HepG2 (cell line): ENCODE measurements around the gene FAM219A. TPM values are rescaled to one million over a fixed set of nuclear protein-coding genes. Genes with fewer than 3 reads are reported as not detected.

ENCODE experiments used
- ATAC-seq: fragments of 200-7000 bp; cut with Tn5 transposase; 3 replicates; pipeline ENCODE4 v1.9.1; 2020; ENCODE audit warnings: mild to moderate bottlenecking, moderate library complexity
- BruUV-seq: library from RNA; stranded (reverse); fragments of 400-500 nt; replicated peaks from 2 replicates; lab custom pipeline; 2021; lab: Mats Ljungman, UMichigan
- CTCF ChIA-PET: fragments of 300-600 bp; formaldehyde crosslinking; extraction: SDS; loops from one replicate; lab custom pipeline; 2021; ENCODE audit warnings: low total read pairs, inconsistent platforms, low intra/inter-chr PET ratio; lab: Yijun Ruan, JAX
- POLR2A ChIA-PET: fragments of 350-600 bp; sonication (Branson Sonifier 250); formaldehyde crosslinking; loops from one replicate; lab custom pipeline; 2020; ENCODE audit warnings: antibody characterized with exemption, inconsistent platforms; lab: Yijun Ruan, JAX
- DNase-seq: peaks from one replicate; pipeline ENCODE4 v3.0.0-alpha.2; 2015; ENCODE audit warnings: low spot score
- FAIRE-seq: peaks from 3 replicates; lab custom pipeline; 2011; peaks lifted over from hg19 to GRCh38; lab: Jason Lieb, UNC
- H2AFZ ChIP-seq: one replicate; pipeline ENCODE4 v1.6.1; 2011; ENCODE audit warnings: low read length, inconsistent platforms
- H3K27ac ChIP-seq: fragments of 300-600 bp; 3 replicates; pipeline ENCODE4 v1.8.0; 2011; ENCODE audit warnings: mixed run types, mild to moderate bottlenecking, mixed read lengths, low read length, inconsistent platforms; ENCODE audit not compliant: insufficient read depth; ENCODE audit errors: extremely low read length
- H3K27me3 ChIP-seq, 2 experiments: fragments of 200-600 bp in 1 of 2; 2 replicates in 1 of 2; 3 replicates in 1 of 2; pipeline versions ENCODE4 v1.6.0 to v1.8.0; 2011; ENCODE audit warnings: low read length in 2 of 2, mild to moderate bottlenecking in 2 of 2, moderate library complexity in 2 of 2, inconsistent platforms in 1 of 2; ENCODE audit not compliant: insufficient read depth in 2 of 2, control insufficient read depth in 1 of 2
- H3K36me3 ChIP-seq, 2 experiments: fragments of 200-600 bp in 1 of 2; replicated peaks in 1 of 2; 2 replicates in 1 of 2; 3 replicates in 1 of 2; pipeline versions ENCODE4 v1.5.1 to v1.8.0; 2011; ENCODE audit warnings: low read length in 2 of 2, inconsistent platforms in 1 of 2; ENCODE audit not compliant: insufficient read depth in 2 of 2, control insufficient read depth in 1 of 2
- H3K4me1 ChIP-seq: 2 replicates; pipeline ENCODE4 v1.5.1; 2012; ENCODE audit warnings: low read length, inconsistent platforms; ENCODE audit not compliant: insufficient read depth
- H3K4me2 ChIP-seq: 2 replicates; pipeline ENCODE4 v1.6.0; 2011; ENCODE audit warnings: low read depth, low read length, inconsistent platforms
- H3K4me3 ChIP-seq, 3 experiments: fragments of 200-600 bp in 1 of 3; sonication (generic), shearing (Covaris generic) in 1 of 3; replicated peaks in 1 of 3; 2 replicates each; pipeline ENCODE4 v1.5.1; 2011 to 2016; ENCODE audit warnings: low read length in 3 of 3, inconsistent platforms in 2 of 3, low read depth in 2 of 3, mild to moderate bottlenecking in 2 of 3, control low read depth in 1 of 3, mixed read lengths in 1 of 3; ENCODE audit not compliant: insufficient read depth in 1 of 3
- H3K79me2 ChIP-seq: one replicate; pipeline ENCODE4 v1.6.1; 2011; ENCODE audit warnings: low read length, inconsistent platforms; ENCODE audit not compliant: insufficient read depth
- H3K9ac ChIP-seq: 2 replicates; pipeline ENCODE4 v1.6.0; 2011; ENCODE audit warnings: mild to moderate bottlenecking, low read depth, low read length, inconsistent platforms; ENCODE audit not compliant: insufficient read depth
- H3K9me3 ChIP-seq: 2 replicates; pipeline ENCODE4 v1.5.1; 2012; ENCODE audit warnings: mild to moderate bottlenecking, low read length
- H4K20me1 ChIP-seq: 2 replicates; pipeline ENCODE4 v1.6.0; 2011; ENCODE audit warnings: inconsistent platforms, mild to moderate bottlenecking, low read length, moderate library complexity; ENCODE audit not compliant: insufficient read depth
- ATF3 ChIP-seq: sonication (generic); formaldehyde crosslinking; IDR thresholded peaks from 2 replicates; pipeline ENCODE4 v1.4.0; 2020; ENCODE audit warnings: missing genetic modification reagents
- ATF7 ChIP-seq, 2 experiments: fragments of 450-650 bp in 1 of 2; sonication (generic) in 1 of 2; formaldehyde crosslinking in 1 of 2; IDR thresholded peaks; 2 replicates each; pipeline versions ENCODE4 v1.4.0 to v1.6.1; 2016 to 2020; ENCODE audit warnings: antibody characterized with exemption in 1 of 2, mild to moderate bottlenecking in 1 of 2, missing genetic modification reagents in 1 of 2
- CREB1 ChIP-seq, 2 experiments: fragments of 450-650 bp in 1 of 2; IDR thresholded peaks; 2 replicates each; pipeline ENCODE4 v1.6.1; 2016 to 2017; ENCODE audit warnings: control low read depth in 1 of 2, mild to moderate bottlenecking in 1 of 2, missing compliant biosample characterization in 1 of 2, missing genetic modification characterization in 1 of 2
- IRF2 ChIP-seq: IDR thresholded peaks from 2 replicates; pipeline ENCODE4 v1.6.1; 2018; ENCODE audit warnings: missing genetic modification reagents, missing compliant biosample characterization
- POGZ ChIP-seq: sonication (generic); formaldehyde crosslinking; IDR thresholded peaks from 2 replicates; pipeline ENCODE4 v1.4.0; 2020; ENCODE audit warnings: mild to moderate bottlenecking, missing genetic modification reagents
- SRSF1 ChIP-seq: fragments of 200-400 bp; formaldehyde crosslinking; optimal IDR thresholded peaks from 2 replicates; pipeline ENCODE3; 2017; ENCODE audit warnings: mild to moderate bottlenecking, low read depth, low read length, moderate library complexity
- SSRP1 ChIP-seq: IDR thresholded peaks from 2 replicates; pipeline ENCODE4 v1.6.1; 2016; ENCODE audit warnings: control low read depth
- TFE3 ChIP-seq: IDR thresholded peaks from 2 replicates; pipeline ENCODE4 v1.6.1; 2016
- ZBTB2 ChIP-seq: sonication (generic); formaldehyde crosslinking; IDR thresholded peaks from 2 replicates; pipeline ENCODE4 v1.8.0; 2022; ENCODE audit warnings: low read depth, missing genetic modification reagents
- ZBTB7A ChIP-seq: sonication (generic); formaldehyde crosslinking; IDR thresholded peaks from 2 replicates; pipeline ENCODE4 v1.8.0; 2022; ENCODE audit warnings: mild to moderate bottlenecking, missing genetic modification reagents
- ZFP36L1 ChIP-seq: sonication (generic); formaldehyde crosslinking; IDR thresholded peaks from 2 replicates; pipeline ENCODE4 v1.8.0; 2022; ENCODE audit warnings: mild to moderate bottlenecking, missing genetic modification reagents, moderate library complexity
- ZFP82 ChIP-seq: sonication (generic); formaldehyde crosslinking; IDR thresholded peaks from 2 replicates; pipeline ENCODE4 v1.5.1; 2020; ENCODE audit warnings: mild to moderate bottlenecking, missing genetic modification reagents, borderline replicate concordance
- ZNF292 ChIP-seq: sonication (generic); formaldehyde crosslinking; IDR thresholded peaks from 2 replicates; pipeline ENCODE4 v1.8.1; 2022; ENCODE audit warnings: mild to moderate bottlenecking, low read depth, missing genetic modification reagents, borderline replicate concordance
- ZNF619 ChIP-seq: sonication (generic); formaldehyde crosslinking; IDR thresholded peaks from 2 replicates; pipeline ENCODE4 v1.4.0; 2020; ENCODE audit warnings: mild to moderate bottlenecking, missing genetic modification reagents
- ZNF879 ChIP-seq: sonication (generic); formaldehyde crosslinking; IDR thresholded peaks from 2 replicates; pipeline ENCODE4 v1.8.1; 2023; ENCODE audit warnings: missing genetic modification reagents
- WGBS: methylation state at CpG from one replicate; pipeline ENCODE4 v1.1.6; 2017; ENCODE audit warnings: low lambda C conversion rate; 5-methylcytosine and 5-hydroxymethylcytosine counted together
- in situ Hi-C: cut with HindIII; loops from 2 replicates; pipeline ENCODE4 v1.10.0; 2017; ENCODE audit warnings: low pct_unique_long_range_greater_than_20kb; ENCODE audit not compliant: extremely low pct_ligation_motif_present
- intact Hi-C: fragments of 100-400 bp; cut with micrococcal nuclease; formaldehyde crosslinking; loops from one replicate; pipeline ENCODE4 v1.10.0; 2022; ENCODE audit not compliant: unreplicated experiment
- polyA plus RNA-seq, 8 experiments: library from polyadenylated mRNA; depleted of rRNA in 3 of 8; stranded (reverse) in 7 of 8; unstranded in 1 of 8; fragments of >200 nt; fragmentation: Illumina TruSeq in 4 of 8; extraction: Trizol in 4 of 8; gene quantifications; 2 replicates each; pipeline versions ENCODE4 v1.2.1 to v1.2.3, GENCODE V29; 2011 to 2016; ENCODE audit warnings: low read depth in 4 of 8, missing spikeins in 1 of 8, mixed read lengths in 1 of 8; ENCODE audit not compliant: insufficient read depth in 1 of 8
- total RNA-seq, 5 experiments: library from RNA; depleted of rRNA; stranded (reverse); fragments of >200 nt; fragmentation: Illumina TruSeq; extraction: Trizol; gene quantifications; 2 replicates each; pipeline ENCODE4 v1.2.3, GENCODE V29; 2016; ENCODE audit warnings: low read depth in 1 of 5
- TF ChIP-seq, protein P1 (sequence below): sonication (generic); formaldehyde crosslinking; IDR thresholded peaks from 2 replicates; pipeline ENCODE4 v1.4.0; 2020; ENCODE audit warnings: mild to moderate bottlenecking, missing genetic modification reagents
- TF ChIP-seq, protein P2 (sequence below): IDR thresholded peaks from 2 replicates; pipeline ENCODE4 v1.6.1; 2016; ENCODE audit warnings: low read depth, control low read depth

FAM219A gene
- total and polyA plus RNA-seq, 2 of the 13 experiments (the other 11 are each of a cell fraction or from before 2014, with no cell fraction given), result 3.9 to 6.4 TPM

DNA sequence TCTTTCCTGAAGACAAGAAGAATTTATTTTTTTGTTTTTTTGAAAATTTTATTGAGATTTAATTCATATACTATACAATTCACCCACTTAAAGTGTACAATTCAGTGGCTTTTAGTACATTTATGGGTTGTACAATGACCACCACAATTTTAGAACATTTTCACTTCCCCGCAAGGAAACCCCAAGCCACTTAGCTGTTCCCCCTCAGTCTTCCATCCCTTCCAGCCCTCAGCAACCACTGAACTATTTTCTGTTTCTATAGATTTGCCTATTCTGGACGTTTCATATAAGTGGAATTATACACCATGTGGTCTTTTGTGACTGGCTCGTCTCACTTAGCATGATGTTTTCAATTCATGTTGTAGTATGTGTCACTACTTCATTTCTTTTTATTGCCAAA, 28.2 kb upstream of the FAM219A start:
- no peak for ATAC-seq
- intact Hi-C loops, result no loop called here
- Histone ChIP-seq H3K27me3 (peaks cover 0 to 7% of the 10 kb centered on the region in 2 experiments; a peak in 1 of 5 replicates), H3K9me3 (no peaks in the 10 kb centered on the region), H3K27ac (no peak overlapping the region), H2AFZ (no peak overlapping the region), H3K4me3 (no peak overlapping the region), H3K4me1 (no peaks in the 10 kb centered on the region), H3K36me3 (no peaks in the 10 kb centered on the region), H3K9ac (no peak overlapping the region), H4K20me1 (no peaks in the 10 kb centered on the region), H3K4me2 (no peak overlapping the region), H3K79me2 (no peaks in the 10 kb centered on the region)
- no peak for FAIRE-seq
- no peak for TF ChIP-seq IRF2
- TF ChIP-seq ZBTB7A (CRISPR knock-in tag), result no peak
- TF ChIP-seq ZBTB2 (CRISPR knock-in tag), result no peak
- TF ChIP-seq ZNF879 (CRISPR knock-in tag), result no peak
- TF ChIP-seq ZNF292 (CRISPR knock-in tag), result no peak
- TF ChIP-seq SRSF1, result no peak
- TF ChIP-seq, protein P1, sequence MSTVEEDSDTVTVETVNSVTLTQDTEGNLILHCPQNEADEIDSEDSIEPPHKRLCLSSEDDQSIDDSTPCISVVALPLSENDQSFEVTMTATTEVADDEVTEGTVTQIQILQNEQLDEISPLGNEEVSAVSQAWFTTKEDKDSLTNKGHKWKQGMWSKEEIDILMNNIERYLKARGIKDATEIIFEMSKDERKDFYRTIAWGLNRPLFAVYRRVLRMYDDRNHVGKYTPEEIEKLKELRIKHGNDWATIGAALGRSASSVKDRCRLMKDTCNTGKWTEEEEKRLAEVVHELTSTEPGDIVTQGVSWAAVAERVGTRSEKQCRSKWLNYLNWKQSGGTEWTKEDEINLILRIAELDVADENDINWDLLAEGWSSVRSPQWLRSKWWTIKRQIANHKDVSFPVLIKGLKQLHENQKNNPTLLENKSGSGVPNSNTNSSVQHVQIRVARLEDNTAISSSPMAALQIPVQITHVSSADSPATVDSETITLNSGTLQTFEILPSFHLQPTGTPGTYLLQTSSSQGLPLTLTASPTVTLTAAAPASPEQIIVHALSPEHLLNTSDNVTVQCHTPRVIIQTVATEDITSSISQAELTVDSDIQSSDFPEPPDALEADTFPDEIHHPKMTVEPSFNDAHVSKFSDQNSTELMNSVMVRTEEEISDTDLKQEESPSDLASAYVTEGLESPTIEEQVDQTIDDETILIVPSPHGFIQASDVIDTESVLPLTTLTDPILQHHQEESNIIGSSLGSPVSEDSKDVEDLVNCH, result no peak
- TF ChIP-seq, protein P2, sequence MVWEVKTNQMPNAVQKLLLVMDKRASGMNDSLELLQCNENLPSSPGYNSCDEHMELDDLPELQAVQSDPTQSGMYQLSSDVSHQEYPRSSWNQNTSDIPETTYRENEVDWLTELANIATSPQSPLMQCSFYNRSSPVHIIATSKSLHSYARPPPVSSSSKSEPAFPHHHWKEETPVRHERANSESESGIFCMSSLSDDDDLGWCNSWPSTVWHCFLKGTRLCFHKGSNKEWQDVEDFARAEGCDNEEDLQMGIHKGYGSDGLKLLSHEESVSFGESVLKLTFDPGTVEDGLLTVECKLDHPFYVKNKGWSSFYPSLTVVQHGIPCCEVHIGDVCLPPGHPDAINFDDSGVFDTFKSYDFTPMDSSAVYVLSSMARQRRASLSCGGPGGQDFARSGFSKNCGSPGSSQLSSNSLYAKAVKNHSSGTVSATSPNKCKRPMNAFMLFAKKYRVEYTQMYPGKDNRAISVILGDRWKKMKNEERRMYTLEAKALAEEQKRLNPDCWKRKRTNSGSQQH (CRISPR knock-in tag), result no peak
- TF ChIP-seq ZNF619 (CRISPR knock-in tag), result no peak
- TF ChIP-seq TFE3 (CRISPR knock-in tag), result no peak
- no peak for TF ChIP-seq ZFP82 (CRISPR knock-in tag)
- TF ChIP-seq ATF7 (IDR thresholded peaks at IDR 0.05), result no peak
- no peak for TF ChIP-seq ATF7 (CRISPR knock-in tag; IDR thresholded peaks at IDR 0.05)
- no peak for TF ChIP-seq POGZ (CRISPR knock-in tag)
- TF ChIP-seq ATF3 (CRISPR knock-in tag), result no peak
- TF ChIP-seq SSRP1 (CRISPR knock-in tag), result no peak
- TF ChIP-seq CREB1 (IDR thresholded peaks at IDR 0.05), result no peak
- no peak for TF ChIP-seq CREB1 (CRISPR knock-in tag; IDR thresholded peaks at IDR 0.05)
- no peak for TF ChIP-seq ZFP36L1 (CRISPR knock-in tag)
- WGBS, result 48% methylated on average over 3 of the region's 3 CpGs
- ChIA-PET CTCF (no interaction called here), POLR2A (no interaction called here)
- BruUV-seq, result no TSS peak
- no peak for DNase-seq
- in situ Hi-C loops, result no loop called here
